AG04449 (cell line): ENCODE data around the gene PRMT3.
"Not testable (repeated sequence)": the region's sequence is repeated elsewhere in the genome, so short reads cannot be mapped to it uniquely, and the experiment has no call there.

ENCODE experiments used
- CTCF ChIA-PET: fragments of 350-600 bp; formaldehyde crosslinking; extraction: SDS; loops from one replicate; lab custom pipeline; 2021; ENCODE audit warnings: antibody characterized with exemption; lab: Yijun Ruan, JAX
- POLR2A ChIA-PET: fragments of 400-600, 350-600 bp; formaldehyde crosslinking; extraction: SDS; loops from one replicate; lab custom pipeline; 2020; ENCODE audit warnings: antibody characterized with exemption, inconsistent platforms; lab: Yijun Ruan, JAX
- DNase-seq: peaks from one replicate; pipeline ENCODE4 v3.0.0-alpha.2; 2010; ENCODE audit warnings: low read depth, low spot score
- H3K4me3 ChIP-seq: 2 replicates; pipeline ENCODE4 v1.5.1; 2011; ENCODE audit warnings: low read depth, mild to moderate bottlenecking, control low read depth, low read length
- CTCF ChIP-seq: IDR thresholded peaks from one replicate; pipeline ENCODE4 v1.5.1; 2011; ENCODE audit warnings: mild to moderate bottlenecking, moderate library complexity, low read length, control low read depth, inconsistent platforms; ENCODE audit not compliant: insufficient read depth; ENCODE audit errors: missing control alignments

PRMT3 gene

GRCh38 chr11:20544603-20545237, 157.2 kb downstream of the PRMT3 start:
- ChIA-PET CTCF (no interaction called here), POLR2A (no interaction called here)
- H3K4me3 ChIP-seq: no peak overlapping the region
- no peak for DNase-seq
- TF ChIP-seq CTCF: no peak

GRCh38 chr11:20547411-20547810, 159.9 kb downstream of the PRMT3 start:
- no peak for TF ChIP-seq CTCF
- ChIA-PET POLR2A (no interaction called here), CTCF (no interaction called here)
- DNase-seq: no peak
- H3K4me3 ChIP-seq: no peak overlapping the region

GRCh38 chr11:20551096-20551495, 163.6 kb downstream of the PRMT3 start:
- H3K4me3 ChIP-seq: no peak overlapping the region
- ChIA-PET CTCF (no interaction called here), POLR2A (no interaction called here)
- no peak for DNase-seq
- no peak for TF ChIP-seq CTCF

- DNase-seq: no peak
- TF ChIP-seq CTCF: no peak
- POLR2A ChIA-PET: no interaction called here
- CTCF ChIA-PET: no interaction called here
- H3K4me3 ChIP-seq: no peak overlapping the region
Observed at GRCh38 chr11:20555783-20556182, 168.3 kb downstream of the PRMT3 start.

- CTCF ChIA-PET, POLR2A ChIA-PET, H3K4me3 ChIP-seq, DNase-seq: not testable (repeated sequence)
Observed at GRCh38 chr11:20556396-20556795, 168.9 kb downstream of the PRMT3 start.

- POLR2A ChIA-PET: no interaction called here
- no peak for TF ChIP-seq CTCF
- CTCF ChIA-PET: no interaction called here
- no peak for DNase-seq
- no peak overlapping the region for H3K4me3 ChIP-seq
Observed at GRCh38 chr11:20558741-20559140, 171.2 kb downstream of the PRMT3 start.
